Breast epithelium (tissue), 4 donors: ENCODE results near the gene PLCH2. TPM values are rescaled to one million over a fixed set of nuclear protein-coding genes. Genes with fewer than 3 reads are reported as not detected.

Experiments used
- DNase-seq, 2 donors: peaks; one replicate each; pipeline ENCODE4 v3.0.0-alpha.2; 2019; ENCODE audit warnings: low spot score in 2 of 2
- H3K27ac ChIP-seq, 2 donors: fragments of 200-600 bp; sonication (generic) in 1 of 2; one replicate each; pipeline ENCODE4 v1.5.1; 2016 to 2019; ENCODE audit warnings: mild to moderate bottlenecking in 1 of 2
- H3K27me3 ChIP-seq, 2 donors: fragments of 200-600 bp; sonication (generic) in 1 of 2; one replicate each; pipeline versions ENCODE4 v1.5.1 to v1.6.0; 2017 to 2019; ENCODE audit warnings: control low read depth in 1 of 2, mild to moderate bottlenecking in 1 of 2
- H3K36me3 ChIP-seq: fragments of 200-600 bp; one replicate; pipeline ENCODE4 v1.5.1; 2019
- H3K4me1 ChIP-seq, 2 donors: fragments of 200-600 bp; sonication (generic); one replicate each; pipeline ENCODE4 v1.5.1; 2016 to 2019; ENCODE audit warnings: control low read depth in 1 of 2
- H3K4me3 ChIP-seq, 3 donors: fragments of 200-600 bp; sonication (generic); 1 replicate in 2 of 3; 2 replicates in 1 of 3; pipeline ENCODE4 v1.5.1; 2016 to 2019; ENCODE audit warnings: mild to moderate bottlenecking in 3 of 3, moderate library complexity in 2 of 3
- H3K9me3 ChIP-seq, 2 donors: fragments of 200-600 bp; sonication (generic) in 1 of 2; one replicate each; pipeline ENCODE4 v1.5.1; 2016 to 2019; ENCODE audit warnings: control low read depth in 1 of 2
- CTCF ChIP-seq, 3 donors: fragments of 450-650 bp; IDR thresholded peaks; one replicate each; pipeline ENCODE4 v1.5.1; 2016 to 2017; ENCODE audit warnings: antibody characterized with exemption in 3 of 3, mild to moderate bottlenecking in 3 of 3, moderate library complexity in 3 of 3
- POLR2A ChIP-seq: fragments of 450-650 bp; IDR thresholded peaks from one replicate; pipeline ENCODE4 v1.6.1; 2016; ENCODE audit warnings: antibody characterized with exemption, mild to moderate bottlenecking, moderate library complexity
- POLR2AphosphoS5 ChIP-seq, 3 donors: sonication (generic); formaldehyde crosslinking; IDR thresholded peaks; one replicate each; pipeline ENCODE4 v1.6.1; 2017; ENCODE audit warnings: antibody characterized with exemption in 3 of 3
- intact Hi-C: fragments of 100-400 bp; cut with DNase I; formaldehyde crosslinking; loops from one replicate; pipeline ENCODE4 v1.15.1; 2023; ENCODE audit warnings: low total_unique reads
- total RNA-seq, 3 donors: library from RNA; depleted of rRNA; stranded (reverse); fragments of >200 nt; gene quantifications; one replicate each; pipeline ENCODE4 v1.1.0, GENCODE V29; 2016

The PLCH2 gene
- total RNA-seq, 3 donors from 2014 or later, result 0.16 to 12.0 (median 10.2) TPM

GRCh38 chr1:2473198-2473597 lies 2.9 kb upstream of the PLCH2 start:
- H3K4me1 ChIP-seq, result no peaks in the 10 kb centered on the region
- intact Hi-C loops, result no loop called here
- H3K36me3 ChIP-seq, result no peaks in the 10 kb centered on the region
- no peak for DNase-seq
- no peaks in the 10 kb centered on the region for H3K9me3 ChIP-seq
- H3K4me3 ChIP-seq, result no peak overlapping the region
- no peak for TF ChIP-seq POLR2AphosphoS5 (IDR thresholded peaks at IDR 0.05)
- no peak for TF ChIP-seq POLR2A
- no peak for TF ChIP-seq CTCF (IDR thresholded peaks at IDR 0.05)
- H3K27ac ChIP-seq, result no peak overlapping the region
- peaks cover 3 to 11% of the 10 kb centered on the region in 2 donors for H3K27me3 ChIP-seq

GRCh38 chr1:2474104-2474844 lies 1.8 kb upstream of the PLCH2 start:
- intact Hi-C loops, result no loop called here
- TF ChIP-seq CTCF (IDR thresholded peaks at IDR 0.05) (no peak), POLR2AphosphoS5 (IDR thresholded peaks at IDR 0.05) (no peak), POLR2A (no peak)
- no peaks in the 10 kb centered on the region for H3K36me3 ChIP-seq
- no peak overlapping the region for H3K27ac ChIP-seq
- no peak overlapping the region for H3K4me3 ChIP-seq
- no peak for DNase-seq
- peaks cover 3 to 10% of the 10 kb centered on the region in 2 donors for H3K27me3 ChIP-seq
- H3K4me1 ChIP-seq, result no peaks in the 10 kb centered on the region
- H3K9me3 ChIP-seq, result no peaks in the 10 kb centered on the region

- H3K4me3 ChIP-seq, result no peak overlapping the region
- H3K27me3 ChIP-seq, result peaks cover 3 to 6% of the 10 kb centered on the region in 2 donors
- no peaks in the 10 kb centered on the region for H3K36me3 ChIP-seq
- no peaks in the 10 kb centered on the region for H3K9me3 ChIP-seq
- peak in 1 of 2 donors; percentile 55 for DNase-seq
- intact Hi-C loops, result no loop called here
- peaks cover 0 to 3% of the 10 kb centered on the region in 2 donors for H3K4me1 ChIP-seq
- no peak overlapping the region for H3K27ac ChIP-seq
- TF ChIP-seq POLR2A, result no peak
- TF ChIP-seq CTCF (IDR thresholded peaks at IDR 0.05), result no peak
- no peak for TF ChIP-seq POLR2AphosphoS5 (IDR thresholded peaks at IDR 0.05)
Measured at GRCh38 chr1:2474933-2475371, 1.1 kb upstream of the PLCH2 start.

GRCh38 chr1:2475571-2475970 lies 518 bp upstream of the PLCH2 start:
- Histone ChIP-seq H3K36me3 (no peaks in the 10 kb centered on the region), H3K4me3 (no peak overlapping the region), H3K4me1 (peaks cover 0 to 9% of the 10 kb centered on the region in 2 donors), H3K27ac (no peak overlapping the region), H3K27me3 (peaks cover 2 to 4% of the 10 kb centered on the region in 2 donors), H3K9me3 (no peaks in the 10 kb centered on the region)
- intact Hi-C loops, result no loop called here
- no peak for DNase-seq
- no peak for TF ChIP-seq CTCF (IDR thresholded peaks at IDR 0.05)
- no peak for TF ChIP-seq POLR2AphosphoS5 (IDR thresholded peaks at IDR 0.05)
- TF ChIP-seq POLR2A, result no peak

- TF ChIP-seq POLR2A (no peak), CTCF (IDR thresholded peaks at IDR 0.05) (no peak), POLR2AphosphoS5 (IDR thresholded peaks at IDR 0.05) (no peak)
- Histone ChIP-seq H3K4me3 (no peak overlapping the region), H3K4me1 (peaks cover 0 to 21% of the 10 kb centered on the region in 2 donors), H3K27ac (no peak overlapping the region), H3K9me3 (no peaks in the 10 kb centered on the region), H3K36me3 (no peaks in the 10 kb centered on the region), H3K27me3 (no peaks in the 10 kb centered on the region)
- DNase-seq, result no peak
- intact Hi-C loops, result no loop called here
Measured at GRCh38 chr1:2477309-2477708, 1.2 kb downstream of the PLCH2 start.
